NCI-H146 (cell line): Measurements from ENCODE around the gene TPCN2.

Source experiments
- DNase-seq: peaks from one replicate; lab custom pipeline; 2025; lab: John Stamatoyannopoulos, UW

Gene TPCN2

GRCh38 chr11:69010964-69011623 lies 37.6 kb upstream of the TPCN2 start:
- peak; percentile 59 for DNase-seq

DNA sequence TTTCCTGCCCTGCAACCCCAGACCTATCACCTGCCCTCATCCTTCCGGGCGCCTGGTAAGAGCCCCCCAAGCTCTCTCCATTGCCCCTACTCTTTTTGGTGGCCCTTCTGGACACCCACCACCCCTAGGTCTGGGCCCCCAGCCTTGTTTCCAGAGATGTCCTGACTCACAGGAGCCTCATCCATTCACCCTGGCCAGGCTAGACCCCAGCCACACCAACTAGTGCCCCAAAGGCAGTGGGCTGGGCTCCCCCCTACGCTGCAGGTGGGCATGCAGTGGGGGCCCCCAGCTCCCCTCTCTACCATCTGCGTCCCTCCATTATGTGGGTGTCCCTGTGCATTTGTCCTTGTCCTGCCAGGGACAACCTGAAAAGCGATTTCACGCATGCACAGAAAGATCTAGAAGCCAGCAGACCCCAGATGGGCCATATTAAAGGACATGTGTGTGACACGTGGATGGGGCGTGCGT lies 37.1 kb upstream of the TPCN2 start:
- DNase-seq, result no peak

DNA sequence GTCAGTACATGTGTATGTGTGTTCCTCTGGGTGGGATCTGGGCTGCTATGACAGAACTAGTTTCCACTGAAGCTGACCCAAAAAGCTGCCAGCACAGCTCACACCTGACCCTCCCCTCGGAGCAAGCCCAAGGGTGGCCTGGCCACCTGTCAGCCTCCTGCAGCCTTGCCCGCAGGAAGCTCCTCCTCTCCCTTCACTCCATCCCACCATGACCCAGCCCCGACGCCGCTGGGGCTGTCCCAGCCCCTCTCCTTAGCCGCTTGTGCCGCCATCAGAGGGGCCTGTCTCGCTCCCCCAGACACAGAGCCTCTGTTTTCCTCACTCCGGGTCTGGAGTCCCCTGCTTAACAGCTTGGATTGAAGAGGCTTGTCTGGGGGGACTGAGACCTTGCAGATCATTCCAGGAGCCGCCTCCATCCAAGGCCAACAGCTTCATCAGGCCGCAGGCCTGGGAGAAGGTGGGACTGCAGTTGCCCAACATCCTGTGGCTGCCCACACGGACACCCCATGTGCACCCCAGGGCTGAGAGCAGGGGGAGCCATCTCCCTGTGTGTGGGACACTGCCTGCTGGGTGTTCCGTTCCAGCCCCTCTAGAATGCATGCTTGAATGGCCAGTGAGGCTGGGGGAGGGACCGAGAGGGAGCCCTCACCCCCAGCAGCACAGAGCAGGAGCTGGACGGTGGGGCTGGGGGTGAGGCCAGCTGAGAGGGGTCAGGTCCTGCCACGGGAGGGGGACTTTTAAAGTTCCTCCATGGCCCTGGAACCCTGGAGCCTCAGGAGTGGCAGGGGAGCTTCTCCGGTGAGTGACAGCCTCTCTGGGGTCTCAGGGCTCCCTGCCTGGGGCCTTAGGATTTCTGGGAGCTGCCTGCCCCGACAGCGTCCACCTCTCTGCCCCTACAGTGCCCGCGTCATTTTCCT lies 36.4 kb upstream of the TPCN2 start:
- no peak for DNase-seq

- DNase-seq, result peak; percentile 59
Measured at GRCh38 chr11:69013009-69013951, 35.5 kb upstream of the TPCN2 start, which contains the start of gene MRGPRF. TSS of gene MRGPRF (minus strand) at chr11:69013246. CDS start at chr11:69009901, 3,345 bp downstream.

DNA sequence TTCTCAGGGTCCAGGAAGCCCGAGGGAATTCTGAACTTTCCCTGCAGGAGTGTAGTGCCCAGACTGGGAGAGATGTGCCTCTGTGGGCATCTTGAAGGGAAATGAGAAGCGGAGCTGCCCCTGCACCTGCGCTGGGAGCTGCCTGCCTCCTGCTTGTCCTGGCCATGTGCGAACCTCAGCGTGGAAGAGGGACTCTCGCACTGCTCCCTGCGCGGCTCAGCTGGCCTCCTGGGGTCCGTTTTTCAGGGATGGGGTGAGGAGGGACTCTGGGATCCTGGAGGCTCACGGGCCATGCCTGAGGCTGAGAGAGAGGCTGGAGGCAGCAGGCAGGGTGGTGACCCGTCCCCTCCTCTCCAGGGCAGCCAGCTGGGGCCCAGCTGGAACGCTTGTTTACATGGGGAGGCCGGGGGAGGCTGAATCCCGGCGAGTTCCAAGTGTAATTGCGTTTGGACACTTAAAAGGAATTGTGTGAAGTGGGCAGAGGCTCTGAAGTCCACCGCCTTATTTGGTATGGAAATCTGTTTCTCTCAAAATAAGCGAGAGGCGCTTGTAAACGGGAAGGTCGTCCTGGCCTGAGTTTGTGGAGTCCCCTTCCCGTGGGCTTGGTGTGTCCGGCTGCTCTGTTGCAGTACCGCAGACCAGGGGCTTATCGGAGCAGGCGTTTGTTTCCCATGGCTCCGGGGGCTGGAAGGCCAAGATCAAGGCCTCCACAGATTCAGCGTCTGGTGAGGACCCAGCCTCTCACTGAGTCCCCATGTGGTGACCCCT lies 34.5 kb upstream of the TPCN2 start:
- peak; percentile 82 for DNase-seq

- no peak for DNase-seq
Measured at GRCh38 chr11:69014898-69015549, 33.7 kb upstream of the TPCN2 start.

DNA sequence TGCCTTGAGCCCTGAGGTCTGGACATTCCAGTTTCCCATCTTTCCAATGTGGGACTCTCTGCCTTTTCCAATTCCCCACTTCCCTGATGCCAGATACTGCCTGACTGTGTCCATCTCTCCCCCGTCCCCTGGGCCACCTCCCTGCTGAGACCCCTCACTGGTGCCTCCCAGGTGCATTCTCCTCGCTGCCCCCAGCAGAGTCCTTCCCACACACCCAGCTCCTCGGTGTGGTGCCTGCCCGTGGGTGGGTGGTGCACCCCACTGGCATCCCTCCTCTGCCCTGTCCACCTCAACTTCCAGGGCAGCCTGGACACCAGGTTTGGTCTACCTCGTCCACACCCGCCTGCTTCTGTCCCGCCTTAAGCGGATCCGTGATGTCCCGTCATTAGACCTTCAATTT lies 30.8 kb upstream of the TPCN2 start:
- DNase-seq, result no peak

- no peak for DNase-seq
Measured at GRCh38 chr11:69018924-69019323, 29.8 kb upstream of the TPCN2 start.

GRCh38 chr11:69022260-69022659 lies 26.5 kb upstream of the TPCN2 start:
- DNase-seq, result no peak

GRCh38 chr11:69024509-69024908 lies 24.2 kb upstream of the TPCN2 start:
- DNase-seq, result no peak

DNA sequence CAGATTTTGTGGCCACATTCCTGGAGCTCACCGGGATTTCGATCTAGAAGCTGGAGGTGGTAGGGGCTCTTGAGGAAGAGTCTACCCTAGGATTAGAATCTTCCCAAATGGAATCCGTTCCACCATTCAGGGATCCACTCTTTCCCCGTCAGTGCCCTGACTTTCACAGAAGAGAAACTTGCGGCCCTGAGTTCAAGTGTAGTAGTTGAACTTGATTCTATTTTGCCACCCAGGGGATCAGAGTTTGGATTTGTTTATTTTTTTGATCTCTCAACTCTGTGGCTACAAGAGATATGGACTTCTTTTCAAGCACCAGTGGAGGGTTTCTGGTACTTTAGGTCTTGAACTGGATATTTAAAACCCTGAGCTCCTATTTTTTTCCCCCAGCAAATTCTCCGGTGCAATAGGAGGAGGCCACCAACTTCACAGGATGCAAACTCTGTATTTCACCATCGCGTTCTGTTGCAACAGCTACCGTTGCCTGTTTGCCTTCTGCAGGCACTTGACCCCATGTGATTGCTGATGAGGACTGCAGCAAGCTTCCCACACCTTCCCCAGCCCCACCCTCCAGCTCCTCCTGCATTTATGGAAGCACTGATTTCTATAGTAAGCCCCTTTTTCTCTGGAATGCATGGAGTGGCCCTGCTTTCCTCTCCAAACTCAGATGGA lies 20.9 kb upstream of the TPCN2 start:
- DNase-seq, result no peak

DNA sequence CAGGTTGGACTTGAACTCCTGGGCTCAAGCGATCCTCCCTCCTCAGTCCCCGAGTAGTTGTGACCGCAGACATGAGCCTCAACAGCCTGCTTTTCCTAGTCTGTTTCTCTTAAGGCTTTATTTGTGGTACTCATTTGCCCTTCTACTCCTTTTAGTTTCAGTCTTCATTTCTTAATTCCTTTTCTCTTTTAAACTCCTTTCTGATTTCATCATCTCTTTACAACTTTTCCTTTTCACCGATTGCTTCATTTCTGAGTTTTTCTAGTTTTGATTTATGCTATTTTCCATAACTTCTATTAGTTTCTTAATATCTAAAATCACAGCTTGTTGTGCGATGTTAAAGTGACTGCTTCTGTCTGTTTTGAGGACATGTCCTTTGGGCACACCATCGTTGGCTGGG lies 18.4 kb upstream of the TPCN2 start:
- no peak for DNase-seq

GRCh38 chr11:69032833-69033232 lies 15.9 kb upstream of the TPCN2 start:
- no peak for DNase-seq

GRCh38 chr11:69033431-69033830 lies 15.3 kb upstream of the TPCN2 start:
- DNase-seq, result no peak

DNA sequence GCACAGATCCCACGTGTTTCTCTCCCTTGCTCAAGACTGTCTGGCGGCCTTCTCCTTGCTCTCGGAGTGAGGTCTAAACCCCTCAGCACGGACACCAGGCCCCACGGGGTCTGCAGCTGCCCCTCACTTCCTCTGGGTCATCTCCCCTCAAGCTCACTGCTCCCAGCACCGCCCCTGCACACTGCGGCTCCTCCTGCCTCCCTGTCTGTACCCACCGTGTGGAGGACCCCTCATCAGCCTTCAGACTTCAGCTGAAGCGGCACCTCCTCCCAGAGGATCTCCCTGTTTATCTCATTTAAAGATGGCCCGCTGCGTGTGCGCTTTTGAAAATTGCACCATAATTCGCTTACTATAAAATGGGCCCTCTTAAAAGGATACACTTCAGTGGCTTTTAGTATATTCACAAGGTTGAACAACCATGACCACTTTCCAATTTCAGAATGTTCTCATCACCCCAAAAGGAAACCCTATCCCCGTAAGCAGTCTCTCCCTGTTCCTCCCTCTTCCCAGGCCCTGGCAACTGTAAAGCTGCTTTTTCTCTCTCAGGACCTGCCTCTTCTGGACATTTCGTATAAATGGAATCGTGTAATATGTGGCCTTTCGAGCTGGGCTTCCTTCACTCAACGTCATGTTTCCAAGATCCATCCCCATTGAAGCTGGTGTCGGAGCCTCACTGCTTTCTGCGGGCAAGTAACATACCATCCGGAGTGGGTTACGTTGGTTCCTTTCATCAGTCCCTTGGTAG lies 14.4 kb upstream of the TPCN2 start:
- no peak for DNase-seq

GRCh38 chr11:69035150-69035945 lies 13.4 kb upstream of the TPCN2 start:
- no peak for DNase-seq

GRCh38 chr11:69035946-69036340 lies 12.8 kb upstream of the TPCN2 start:
- DNase-seq, result no peak

DNA sequence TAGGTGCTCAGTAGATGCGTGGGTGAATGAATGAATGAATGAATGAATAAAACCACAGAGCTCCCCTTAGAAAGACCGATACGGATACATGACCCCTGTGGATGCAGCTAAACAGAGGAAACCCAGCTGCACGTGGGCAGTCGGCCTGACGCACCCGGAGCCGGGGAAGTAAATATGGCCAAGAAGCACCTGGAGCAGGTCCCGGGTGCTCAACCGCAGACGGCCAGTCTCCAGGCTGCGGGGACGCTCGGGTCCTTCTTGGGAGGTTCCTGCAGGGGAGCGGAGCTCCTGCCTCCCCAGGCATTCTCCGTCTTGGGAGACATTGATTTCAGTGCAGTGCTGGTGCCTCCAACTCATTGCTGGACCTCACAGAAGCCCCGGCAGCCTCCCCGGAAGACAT lies 11.7 kb upstream of the TPCN2 start:
- peak; percentile 3 for DNase-seq

DNA sequence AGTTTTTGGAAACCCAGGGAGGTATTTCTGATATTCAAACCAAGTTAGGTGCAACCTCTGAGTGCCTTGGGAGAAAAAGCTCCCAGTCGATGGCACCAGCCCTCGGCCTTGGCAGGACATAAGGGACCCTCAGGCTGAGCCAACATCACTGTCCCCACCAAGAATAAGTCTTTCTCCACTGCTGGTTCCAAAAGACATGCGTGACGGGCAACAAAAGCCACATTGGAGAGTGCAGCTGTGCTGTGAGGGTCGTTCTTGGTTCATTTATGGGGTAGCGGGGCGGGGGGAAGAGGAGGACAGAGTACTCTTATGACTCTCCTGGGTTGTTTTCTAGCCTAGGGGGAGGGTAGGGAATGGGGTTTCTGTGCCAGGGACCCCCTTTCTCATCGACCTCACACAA lies 11.2 kb upstream of the TPCN2 start:
- no peak for DNase-seq
